HepG2 (cell line): ENCODE results near the gene SLC17A8. TPM values are rescaled to one million over a fixed set of nuclear protein-coding genes. Genes with fewer than 3 reads are reported as not detected.
A peak's percentile ranks its signal among the peaks of the same experiment; 100 is the strongest.

ENCODE experiments used
- CCAR2 ChIP-seq: fragments of 200-400 bp; formaldehyde crosslinking; optimal IDR thresholded peaks from 2 replicates; pipeline ENCODE3; 2018; ENCODE audit warnings: low read depth, mild to moderate bottlenecking, low read length, moderate library complexity
- CEBPG ChIP-seq: IDR thresholded peaks from 2 replicates; pipeline ENCODE4 v1.6.1; 2016
- DR1 ChIP-seq: sonication (generic); formaldehyde crosslinking; IDR thresholded peaks from 2 replicates; pipeline ENCODE4 v1.8.0; 2021; ENCODE audit warnings: mild to moderate bottlenecking, missing genetic modification reagents, inconsistent platforms
- EP300 ChIP-seq, 3 experiments: sonication (generic) in 1 of 3; formaldehyde crosslinking in 1 of 3; IDR thresholded peaks; 2 replicates each; pipeline versions ENCODE4 v1.5.1 to v1.6.1; 2011 to 2020; ENCODE audit warnings: low read depth in 2 of 3, low read length in 2 of 3, borderline replicate concordance in 1 of 3, improper control_type of control experiment in 1 of 3, mild to moderate bottlenecking in 1 of 3, missing genetic modification reagents in 1 of 3, moderate library complexity in 1 of 3
- ETS1 ChIP-seq: sonication (generic); formaldehyde crosslinking; IDR thresholded peaks from 2 replicates; pipeline ENCODE4 v1.4.0; 2020; ENCODE audit warnings: missing genetic modification reagents
- ETV5 ChIP-seq: IDR thresholded peaks from 2 replicates; pipeline ENCODE4 v1.6.1; 2018; ENCODE audit warnings: missing biosample characterization, missing genetic modification reagents, inconsistent platforms, borderline replicate concordance
- JARID2 ChIP-seq: sonication (generic); formaldehyde crosslinking; IDR thresholded peaks from 2 replicates; pipeline ENCODE4 v1.8.1; 2023; ENCODE audit warnings: missing genetic modification reagents, inconsistent platforms; ENCODE audit not compliant: insufficient replicate concordance
- MYC ChIP-seq: sonication (generic); formaldehyde crosslinking; IDR thresholded peaks from 2 replicates; pipeline ENCODE4 v1.9.0; 2021; ENCODE audit warnings: missing genetic modification reagents, borderline replicate concordance
- PRMT3 ChIP-seq: sonication (generic); formaldehyde crosslinking; IDR thresholded peaks from 2 replicates; pipeline ENCODE4 v1.8.1; 2022; ENCODE audit warnings: low read depth, mild to moderate bottlenecking, moderate library complexity, missing genetic modification reagents, borderline replicate concordance
- RARA ChIP-seq: IDR thresholded peaks from 2 replicates; pipeline ENCODE4 v1.6.1; 2016; ENCODE audit warnings: missing genetic modification reagents, missing compliant biosample characterization
- SMYD3 ChIP-seq: sonication (generic); formaldehyde crosslinking; IDR thresholded peaks from 2 replicates; pipeline ENCODE4 v1.8.1; 2023; ENCODE audit warnings: mild to moderate bottlenecking, missing genetic modification reagents
- SOX13 ChIP-seq, 3 experiments: fragments of 450-650 bp in 1 of 3; sonication (generic) in 1 of 3; formaldehyde crosslinking in 1 of 3; IDR thresholded peaks in 2 of 3; conservative IDR thresholded peaks in 1 of 3; 2 replicates each; pipeline versions ENCODE4 v1.5.0 to v1.6.1; 2016 to 2020; ENCODE audit warnings: antibody characterized with exemption in 1 of 3, mild to moderate bottlenecking in 1 of 3, missing compliant biosample characterization in 1 of 3, missing genetic modification reagents in 1 of 3, moderate library complexity in 1 of 3
- SYNCRIP ChIP-seq: fragments of 200-400 bp; formaldehyde crosslinking; IDR thresholded peaks from 2 replicates; pipeline ENCODE4 v1.6.1; 2018; ENCODE audit warnings: mild to moderate bottlenecking, low read depth, low read length; ENCODE audit not compliant: insufficient read depth
- ZBTB33 ChIP-seq: sonication (generic); formaldehyde crosslinking; IDR thresholded peaks from 2 replicates; pipeline ENCODE4 v1.4.0; 2020; ENCODE audit warnings: missing genetic modification reagents
- ZFP36L1 ChIP-seq: sonication (generic); formaldehyde crosslinking; IDR thresholded peaks from 2 replicates; pipeline ENCODE4 v1.8.0; 2022; ENCODE audit warnings: mild to moderate bottlenecking, missing genetic modification reagents, moderate library complexity
- ZHX1 ChIP-seq: sonication (generic); formaldehyde crosslinking; IDR thresholded peaks from 2 replicates; pipeline ENCODE4 v1.8.1; 2022; ENCODE audit warnings: low read depth, mild to moderate bottlenecking, missing genetic modification reagents
- ZNF280B ChIP-seq: sonication (generic); formaldehyde crosslinking; IDR thresholded peaks from 2 replicates; pipeline ENCODE4 v1.5.0; 2020; ENCODE audit warnings: missing genetic modification reagents, mild to moderate bottlenecking, borderline replicate concordance
- ZNF503 ChIP-seq: sonication (generic); formaldehyde crosslinking; IDR thresholded peaks from 2 replicates; pipeline ENCODE4 v1.4.0; 2020; ENCODE audit warnings: missing genetic modification reagents
- ZNF674 ChIP-seq: sonication (generic); formaldehyde crosslinking; IDR thresholded peaks from 2 replicates; pipeline ENCODE4 v1.5.0; 2020; ENCODE audit warnings: low read depth, mild to moderate bottlenecking, missing genetic modification reagents
- polyA plus RNA-seq, 8 experiments: library from polyadenylated mRNA; depleted of rRNA in 3 of 8; stranded (reverse) in 7 of 8; unstranded in 1 of 8; fragments of >200 nt; fragmentation: Illumina TruSeq in 4 of 8; extraction: Trizol in 4 of 8; gene quantifications; 2 replicates each; pipeline versions ENCODE4 v1.2.1 to v1.2.3, GENCODE V29; 2011 to 2016; ENCODE audit warnings: low read depth in 4 of 8, missing spikeins in 1 of 8, mixed read lengths in 1 of 8; ENCODE audit not compliant: insufficient read depth in 1 of 8
- total RNA-seq, 5 experiments: library from RNA; depleted of rRNA; stranded (reverse); fragments of >200 nt; fragmentation: Illumina TruSeq; extraction: Trizol; gene quantifications; 2 replicates each; pipeline ENCODE4 v1.2.3, GENCODE V29; 2016; ENCODE audit warnings: low read depth in 1 of 5

Gene SLC17A8
- total and polyA plus RNA-seq, 2 of the 13 experiments (the other 11 are each of a cell fraction or from before 2014, with no cell fraction given), result 0.07 to 0.15 TPM

GRCh38 chr12:100388382-100388781 is 31.5 kb downstream of the SLC17A8 start (continued):
- no peak for TF ChIP-seq ZBTB33
- TF ChIP-seq ETS1 (CRISPR knock-in tag), result no peak
- TF ChIP-seq ZNF503 (CRISPR knock-in tag), result no peak
- peak; percentile 37; the same call in 1 of the 2 replicates for TF ChIP-seq ETV5
- TF ChIP-seq JARID2 (CRISPR knock-in tag), result no peak
- no peak for TF ChIP-seq CCAR2
- no peak for TF ChIP-seq DR1 (CRISPR knock-in tag)
- no peak for TF ChIP-seq SOX13 (IDR thresholded peaks at IDR 0.05)
- TF ChIP-seq SOX13 (CRISPR knock-in tag; conservative IDR thresholded peaks at IDR 0.05 in 1 of 2, IDR thresholded peaks at IDR 0.05 in 1 of 2), result peak in 1 of 2 experiments; percentile 63; a peak in 2 of 4 replicates
- no peak for TF ChIP-seq ZFP36L1 (CRISPR knock-in tag)
- TF ChIP-seq MYC (CRISPR knock-in tag), result no peak
- TF ChIP-seq ZNF280B (CRISPR knock-in tag), result no peak
- peak; percentile 17; the same call in 1 of the 2 replicates for TF ChIP-seq RARA (CRISPR knock-in tag)
- TF ChIP-seq EP300 (IDR thresholded peaks at IDR 0.05; ENCODE audit: low read depth in 2 of 2, low read length in 2 of 2), result 0 out of 4 replicates have a peak, but pooled peaks of 1 of the 2 experiments have one; percentile 37
- TF ChIP-seq EP300 (CRISPR knock-in tag; IDR thresholded peaks at IDR 0.05; ENCODE audit: borderline replicate concordance), result no peak
- no peak for TF ChIP-seq ZHX1
- no peak for TF ChIP-seq SMYD3
- no peak for TF ChIP-seq PRMT3 (CRISPR knock-in tag)
- TF ChIP-seq SYNCRIP, result no peak
- TF ChIP-seq CEBPG (CRISPR knock-in tag), result peak; percentile 17; the same call in 1 of the 2 replicates
- no peak for TF ChIP-seq ZNF674 (CRISPR knock-in tag)
